GM18498 (cell line): ENCODE measurements around the gene SFSWAP.

ENCODE experiments used
- ATAC-seq: cut with Tn5 transposase; IDR thresholded peaks from one replicate; pipeline ENCODE4 v1.9.1; 2021; ENCODE audit warnings: mild to moderate bottlenecking, moderate library complexity; ENCODE audit not compliant: unreplicated experiment

The SFSWAP gene

GRCh38 chr12:131832321-131833231, 121.7 kb downstream of the SFSWAP start:
- ATAC-seq, result no peak

GRCh38 chr12:131833288-131833895, 122.5 kb downstream of the SFSWAP start:
- no peak for ATAC-seq

DNA sequence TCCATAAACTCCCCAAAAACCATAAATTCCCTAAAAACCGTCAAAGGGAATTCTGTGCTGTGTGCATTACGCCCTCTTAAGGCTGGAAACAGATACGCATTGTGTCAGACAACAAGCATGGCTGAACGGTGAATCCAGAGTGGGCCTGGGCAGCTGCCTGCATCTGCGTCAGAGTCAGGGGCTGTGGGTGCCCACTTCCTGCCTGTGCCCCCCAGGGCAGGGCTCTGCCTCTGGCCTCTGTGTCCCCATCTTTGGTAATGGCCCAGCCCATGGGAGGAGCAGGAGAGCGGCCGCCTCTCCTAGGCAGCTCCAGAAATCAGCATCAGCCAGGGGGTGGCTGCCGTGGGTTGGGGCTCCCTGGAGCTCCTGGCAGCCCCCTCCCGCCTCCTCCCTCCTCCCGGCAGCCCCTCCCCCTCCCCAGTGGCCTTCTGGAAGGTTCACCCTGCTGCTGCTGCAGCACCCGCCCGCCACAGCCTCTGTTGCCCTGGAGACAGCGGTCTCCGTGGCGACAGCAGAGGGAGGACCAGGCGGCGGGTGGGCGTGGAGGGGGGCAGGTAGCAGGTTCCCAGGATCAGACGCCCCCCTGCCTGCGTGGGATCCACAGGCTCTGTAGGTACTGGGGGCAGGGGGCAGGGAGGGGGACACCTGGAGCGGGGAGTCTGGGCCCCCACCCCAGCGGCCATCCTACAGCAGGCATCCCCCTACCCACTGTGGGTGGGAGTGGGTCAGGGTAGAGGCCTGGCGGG, 123.2 kb downstream of the SFSWAP start:
- no peak for ATAC-seq

DNA sequence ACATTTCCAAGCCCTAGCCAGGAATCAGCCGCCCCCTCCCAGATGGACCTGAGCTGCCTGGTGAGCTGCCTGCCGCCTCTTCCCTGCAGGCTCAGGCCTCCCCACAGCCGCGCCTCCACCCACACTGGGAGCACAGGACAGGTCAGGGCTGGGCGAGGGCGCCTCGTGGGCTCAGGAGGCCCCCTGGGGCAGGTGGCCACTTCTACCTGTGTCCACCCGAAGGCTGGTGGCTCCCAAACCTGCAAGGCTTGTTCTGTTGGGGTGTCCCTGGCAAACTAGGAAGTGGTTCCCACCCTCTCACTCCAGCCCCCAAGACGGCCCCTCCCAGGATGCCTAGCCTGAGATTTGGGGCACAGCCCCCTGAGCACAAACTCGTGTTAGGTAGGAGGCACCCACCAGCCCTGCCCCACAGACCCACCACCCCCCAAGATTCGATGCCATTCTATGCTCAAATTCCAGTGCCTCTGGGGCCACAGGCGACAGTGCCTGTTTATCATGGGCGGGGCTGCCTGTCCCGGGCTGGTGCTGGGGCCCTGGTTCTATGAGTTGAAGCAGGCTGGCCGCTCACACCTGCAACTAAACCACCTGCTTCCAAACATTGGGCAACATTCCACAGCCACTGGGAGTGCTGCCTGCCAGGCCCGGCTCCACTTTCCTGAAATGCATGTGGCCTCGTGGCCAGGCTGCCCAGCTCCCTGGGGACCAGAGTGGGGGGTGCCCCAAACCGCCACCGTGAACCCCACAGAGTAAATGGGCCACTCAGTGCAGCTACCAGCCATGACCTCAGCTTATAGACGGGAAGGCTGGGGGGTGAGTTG, 124.1 kb downstream of the SFSWAP start:
- no peak for ATAC-seq

GRCh38 chr12:131835616-131836171, 124.8 kb downstream of the SFSWAP start:
- ATAC-seq, result no peak

DNA sequence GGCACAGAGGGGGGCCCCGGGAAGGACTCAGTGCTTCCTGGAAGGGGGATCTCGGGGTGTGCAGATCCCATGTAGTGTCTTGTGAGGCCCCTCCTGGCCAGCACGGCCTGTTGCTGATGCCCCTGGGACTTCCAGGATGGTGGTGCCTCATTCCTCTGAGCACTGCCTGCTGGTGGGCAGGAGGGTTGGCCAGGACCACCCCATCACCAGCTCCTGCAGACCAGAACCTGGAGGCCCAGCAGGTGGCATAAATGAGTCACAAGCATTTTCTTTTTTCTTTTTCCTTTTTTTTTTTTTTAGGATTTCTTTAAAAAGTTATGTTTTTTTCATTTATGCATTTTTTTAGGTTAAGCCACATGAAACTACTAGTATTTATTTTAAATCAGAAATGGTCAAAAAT, 125.3 kb downstream of the SFSWAP start:
- ATAC-seq, result no peak

GRCh38 chr12:131836714-131837397, 126.0 kb downstream of the SFSWAP start:
- no peak for ATAC-seq

- ATAC-seq, result no peak
These were observed 129.9 kb downstream of the SFSWAP start for GRCh38 chr12:131840643-131841416.

DNA sequence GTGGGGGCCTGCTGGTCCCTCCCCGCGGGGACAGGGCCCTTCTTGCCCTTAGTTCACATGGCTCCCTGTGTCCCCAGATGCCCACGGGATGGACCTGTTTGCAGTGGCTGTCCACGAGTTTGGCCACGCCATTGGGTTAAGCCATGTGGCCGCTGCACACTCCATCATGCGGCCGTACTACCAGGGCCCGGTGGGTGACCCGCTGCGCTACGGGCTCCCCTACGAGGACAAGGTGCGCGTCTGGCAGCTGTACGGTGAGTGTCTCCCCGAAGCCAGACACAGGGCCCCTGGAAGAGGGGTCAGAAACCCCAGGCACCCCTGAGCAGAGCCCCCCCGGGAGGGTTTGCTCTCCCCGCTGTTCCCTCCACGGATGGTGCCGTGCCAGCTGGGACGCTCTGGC, 130.7 kb downstream of the SFSWAP start:
- no peak for ATAC-seq

- no peak for ATAC-seq
These were observed 131.3 kb downstream of the SFSWAP start for GRCh38 chr12:131842169-131842568.

GRCh38 chr12:131843527-131843926, 132.6 kb downstream of the SFSWAP start:
- no peak for ATAC-seq

DNA sequence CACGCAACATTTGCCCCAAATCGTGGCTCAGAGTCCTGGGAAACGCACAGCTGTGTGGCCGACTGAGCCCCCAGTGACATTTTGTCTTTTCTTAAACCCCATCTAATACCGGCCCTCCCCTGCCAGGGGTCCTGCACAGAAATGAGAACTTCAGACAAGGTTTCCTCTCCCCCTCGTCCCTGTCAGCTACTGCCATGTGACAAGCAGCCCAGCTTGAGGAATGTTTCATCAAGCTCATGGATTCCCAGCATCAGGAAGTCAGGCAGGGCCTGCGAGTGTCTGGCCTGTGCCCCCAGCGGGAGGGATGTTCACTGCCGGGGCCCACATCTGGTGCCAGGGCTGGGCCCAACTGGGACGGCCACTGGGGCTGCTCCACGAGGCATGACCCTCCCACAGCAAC, 133.2 kb downstream of the SFSWAP start:
- ATAC-seq, result no peak

DNA sequence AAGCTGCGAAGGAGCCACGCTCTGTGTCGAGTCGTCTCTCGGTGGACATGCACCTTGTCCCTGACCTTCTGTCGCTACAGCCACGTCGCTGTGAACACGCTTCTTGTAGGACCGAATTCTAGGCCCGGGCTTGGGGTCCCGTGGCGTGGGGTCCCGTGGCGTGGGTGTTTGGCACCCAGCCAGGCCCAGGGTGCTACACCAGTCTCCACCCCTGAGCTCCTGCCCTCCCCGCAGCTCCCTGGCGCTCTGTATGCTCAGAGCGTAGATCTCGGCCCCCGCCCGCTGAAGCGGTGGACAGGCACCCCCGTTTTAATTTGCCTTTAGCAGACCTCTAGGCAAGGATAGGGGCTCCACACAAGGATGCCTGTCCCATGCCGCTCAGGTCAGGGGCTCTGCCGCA, 133.8 kb downstream of the SFSWAP start:
- ATAC-seq, result no peak

DNA sequence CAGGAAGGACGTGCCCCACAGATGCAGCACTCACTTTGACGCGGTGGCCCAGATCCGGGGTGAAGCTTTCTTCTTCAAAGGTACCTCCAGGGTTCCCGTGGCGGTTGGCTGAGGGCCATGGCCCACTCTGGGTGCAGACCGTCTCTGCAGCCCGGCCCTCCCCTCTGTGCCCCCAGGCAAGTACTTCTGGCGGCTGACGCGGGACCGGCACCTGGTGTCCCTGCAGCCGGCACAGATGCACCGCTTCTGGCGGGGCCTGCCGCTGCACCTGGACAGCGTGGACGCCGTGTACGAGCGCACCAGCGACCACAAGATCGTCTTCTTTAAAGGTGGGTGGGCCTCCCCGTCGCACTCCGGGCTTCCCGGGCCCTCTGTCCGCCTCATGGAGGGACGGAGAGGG, 134.2 kb downstream of the SFSWAP start:
- no peak for ATAC-seq

GRCh38 chr12:131847456-131847855, 136.6 kb downstream of the SFSWAP start:
- no peak for ATAC-seq

DNA sequence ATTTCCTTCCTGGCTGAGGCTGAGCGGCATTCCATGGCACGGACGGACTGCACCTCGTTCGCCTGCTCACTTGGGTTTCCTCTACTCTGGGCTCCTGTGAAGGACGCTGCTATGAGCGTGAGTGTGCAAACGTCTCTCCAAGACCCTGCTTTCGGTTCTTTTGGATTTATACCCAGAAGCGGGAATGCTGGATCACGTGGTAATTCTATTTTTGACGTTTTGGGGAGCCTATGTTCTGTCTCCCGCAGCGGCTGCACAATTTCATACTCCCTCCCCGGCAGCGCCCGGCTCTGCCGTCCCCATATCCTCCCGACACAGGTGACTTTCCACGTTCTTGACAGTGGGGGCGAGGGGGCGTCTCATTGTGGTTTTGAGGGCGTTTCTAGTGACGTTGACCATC, 137.9 kb downstream of the SFSWAP start:
- no peak for ATAC-seq
